H1 (cell line): ENCODE data around the gene RGL2. TPM values are rescaled to one million over a fixed set of nuclear protein-coding genes. Genes with fewer than 3 reads are reported as not detected.

Source experiments
- CHD1 ChIP-seq: IDR thresholded peaks from 2 replicates; pipeline ENCODE4 v1.6.1; 2012; ENCODE audit warnings: low read depth, low read length, improper control_type of control experiment
- CREB1 ChIP-seq: IDR thresholded peaks from 2 replicates; pipeline ENCODE4 v1.6.1; 2012; ENCODE audit warnings: inconsistent platforms
- EZH2 ChIP-seq: fragments of 200-600 bp; sonication (generic); IDR thresholded peaks from 2 replicates; pipeline ENCODE4 v1.7.1; 2012; ENCODE audit warnings: low read depth, mild to moderate bottlenecking, moderate library complexity, low read length, inconsistent platforms; ENCODE audit not compliant: severe bottlenecking
- HDAC2 ChIP-seq, 2 experiments: fragments of 300-600 bp in 1 of 2; sonication (generic) in 1 of 2; IDR thresholded peaks; 2 replicates each; pipeline ENCODE4 v1.6.1; 2011 to 2012; ENCODE audit warnings: low read depth in 2 of 2, low read length in 2 of 2, mild to moderate bottlenecking in 2 of 2, moderate library complexity in 2 of 2, borderline replicate concordance in 1 of 2, inconsistent platforms in 1 of 2
- POLR2A ChIP-seq, 2 experiments: IDR thresholded peaks; 1 replicate in 1 of 2; 2 replicates in 1 of 2; pipeline ENCODE4 v1.6.1; 2011; ENCODE audit warnings: low read depth in 2 of 2, low read length in 2 of 2, mild to moderate bottlenecking in 2 of 2; ENCODE audit errors: control extremely low read depth in 1 of 2
- SIN3A ChIP-seq, 2 experiments: IDR thresholded peaks in 1 of 2; conservative IDR thresholded peaks in 1 of 2; 2 replicates each; pipeline ENCODE4 v1.6.1; 2011 to 2012; ENCODE audit warnings: low read length in 2 of 2, improper control_type of control experiment in 1 of 2, low read depth in 1 of 2, mild to moderate bottlenecking in 1 of 2
- SIRT6 ChIP-seq: IDR thresholded peaks from one replicate; pipeline ENCODE4 v1.7.1; 2012; ENCODE audit warnings: low read length, inconsistent platforms
- SP4 ChIP-seq: IDR thresholded peaks from 2 replicates; pipeline ENCODE4 v1.6.1; 2012; ENCODE audit warnings: low read length, inconsistent platforms
- YY1 ChIP-seq: IDR thresholded peaks from 2 replicates; pipeline ENCODE4 v1.6.1; 2011; ENCODE audit warnings: low read depth, mild to moderate bottlenecking, low read length
- polyA plus RNA-seq, 7 experiments: library from polyadenylated mRNA; depleted of rRNA in 3 of 7; stranded (reverse) in 5 of 7; unstranded in 2 of 7; fragments of >200 nt in 5 of 7; fragments of 200-250 nt in 2 of 7; gene quantifications; 1 replicate in 5 of 7; 2 replicates in 1 of 7; 4 replicates in 1 of 7; pipeline versions ENCODE4 v1.2.1 to v1.2.3, GENCODE V29; 2011 to 2013; ENCODE audit warnings: missing spikeins in 2 of 7, mixed read lengths in 2 of 7
- total RNA-seq: library from RNA; stranded (reverse); fragmentation: NEBNext Ultra II Directional; extraction: Animal tissue kit (Norgen Biotek cat#: 25700); gene quantifications from 2 replicates; pipeline ENCODE4 v1.2.1, GENCODE V29; 2021
- TF ChIP-seq, protein P1 (sequence below): fragments of 300-600 bp; sonication (generic); IDR thresholded peaks from 2 replicates; pipeline ENCODE4 v1.7.1; 2012; ENCODE audit warnings: low read length, moderate library complexity, mild to moderate bottlenecking, inconsistent platforms; ENCODE audit not compliant: insufficient replicate concordance

The RGL2 gene
- total and polyA plus RNA-seq, 2 of the 8 experiments (the other 6 are each of a cell fraction or from before 2014, with no cell fraction given), result 58.1 to 80.3 TPM

DNA sequence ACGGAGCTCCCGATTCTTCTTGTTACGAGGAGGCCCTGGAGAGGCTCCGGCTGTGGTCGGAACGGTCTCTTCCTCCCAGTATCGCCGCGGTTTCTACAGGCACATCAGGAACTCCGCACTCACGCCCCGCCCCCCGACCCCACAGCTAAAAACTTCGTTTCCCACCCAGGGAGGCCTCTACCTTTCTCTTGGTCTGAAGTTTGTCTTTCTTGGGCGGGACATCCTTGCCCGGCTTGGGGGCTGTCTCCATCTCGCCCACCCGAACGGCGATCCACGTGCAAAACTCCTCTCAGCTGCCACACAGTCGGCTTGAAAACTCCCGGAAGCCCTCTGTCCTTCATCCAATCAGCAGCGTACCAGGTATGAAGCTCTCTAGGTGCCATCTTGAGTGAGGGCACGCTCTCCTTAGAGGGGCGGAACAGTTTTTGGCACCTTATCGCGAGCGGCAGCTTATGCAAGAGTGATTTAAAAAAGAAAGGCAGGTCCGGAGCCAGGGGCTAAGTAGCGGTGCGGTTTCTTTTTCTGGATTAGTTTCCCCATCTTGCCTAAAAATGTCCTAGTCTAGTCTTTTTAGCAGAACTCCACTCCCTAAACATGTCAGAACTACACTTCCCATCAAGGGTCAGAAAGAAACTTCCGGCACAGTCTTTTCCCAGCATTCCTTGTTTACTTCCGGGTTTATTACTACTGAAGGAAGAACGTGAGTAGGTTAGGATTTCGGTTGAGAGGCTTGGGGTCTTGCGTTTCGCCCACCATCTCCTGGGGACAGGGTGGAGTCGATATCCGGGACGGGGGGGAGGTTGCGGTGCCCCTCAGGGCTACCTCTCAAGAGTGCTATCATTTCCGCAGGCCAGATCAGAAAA lies 9.6 kb downstream of the RGL2 start, which contains the start of the genes PFDN6 and WDR46 (continued):
- TF ChIP-seq, protein P1, sequence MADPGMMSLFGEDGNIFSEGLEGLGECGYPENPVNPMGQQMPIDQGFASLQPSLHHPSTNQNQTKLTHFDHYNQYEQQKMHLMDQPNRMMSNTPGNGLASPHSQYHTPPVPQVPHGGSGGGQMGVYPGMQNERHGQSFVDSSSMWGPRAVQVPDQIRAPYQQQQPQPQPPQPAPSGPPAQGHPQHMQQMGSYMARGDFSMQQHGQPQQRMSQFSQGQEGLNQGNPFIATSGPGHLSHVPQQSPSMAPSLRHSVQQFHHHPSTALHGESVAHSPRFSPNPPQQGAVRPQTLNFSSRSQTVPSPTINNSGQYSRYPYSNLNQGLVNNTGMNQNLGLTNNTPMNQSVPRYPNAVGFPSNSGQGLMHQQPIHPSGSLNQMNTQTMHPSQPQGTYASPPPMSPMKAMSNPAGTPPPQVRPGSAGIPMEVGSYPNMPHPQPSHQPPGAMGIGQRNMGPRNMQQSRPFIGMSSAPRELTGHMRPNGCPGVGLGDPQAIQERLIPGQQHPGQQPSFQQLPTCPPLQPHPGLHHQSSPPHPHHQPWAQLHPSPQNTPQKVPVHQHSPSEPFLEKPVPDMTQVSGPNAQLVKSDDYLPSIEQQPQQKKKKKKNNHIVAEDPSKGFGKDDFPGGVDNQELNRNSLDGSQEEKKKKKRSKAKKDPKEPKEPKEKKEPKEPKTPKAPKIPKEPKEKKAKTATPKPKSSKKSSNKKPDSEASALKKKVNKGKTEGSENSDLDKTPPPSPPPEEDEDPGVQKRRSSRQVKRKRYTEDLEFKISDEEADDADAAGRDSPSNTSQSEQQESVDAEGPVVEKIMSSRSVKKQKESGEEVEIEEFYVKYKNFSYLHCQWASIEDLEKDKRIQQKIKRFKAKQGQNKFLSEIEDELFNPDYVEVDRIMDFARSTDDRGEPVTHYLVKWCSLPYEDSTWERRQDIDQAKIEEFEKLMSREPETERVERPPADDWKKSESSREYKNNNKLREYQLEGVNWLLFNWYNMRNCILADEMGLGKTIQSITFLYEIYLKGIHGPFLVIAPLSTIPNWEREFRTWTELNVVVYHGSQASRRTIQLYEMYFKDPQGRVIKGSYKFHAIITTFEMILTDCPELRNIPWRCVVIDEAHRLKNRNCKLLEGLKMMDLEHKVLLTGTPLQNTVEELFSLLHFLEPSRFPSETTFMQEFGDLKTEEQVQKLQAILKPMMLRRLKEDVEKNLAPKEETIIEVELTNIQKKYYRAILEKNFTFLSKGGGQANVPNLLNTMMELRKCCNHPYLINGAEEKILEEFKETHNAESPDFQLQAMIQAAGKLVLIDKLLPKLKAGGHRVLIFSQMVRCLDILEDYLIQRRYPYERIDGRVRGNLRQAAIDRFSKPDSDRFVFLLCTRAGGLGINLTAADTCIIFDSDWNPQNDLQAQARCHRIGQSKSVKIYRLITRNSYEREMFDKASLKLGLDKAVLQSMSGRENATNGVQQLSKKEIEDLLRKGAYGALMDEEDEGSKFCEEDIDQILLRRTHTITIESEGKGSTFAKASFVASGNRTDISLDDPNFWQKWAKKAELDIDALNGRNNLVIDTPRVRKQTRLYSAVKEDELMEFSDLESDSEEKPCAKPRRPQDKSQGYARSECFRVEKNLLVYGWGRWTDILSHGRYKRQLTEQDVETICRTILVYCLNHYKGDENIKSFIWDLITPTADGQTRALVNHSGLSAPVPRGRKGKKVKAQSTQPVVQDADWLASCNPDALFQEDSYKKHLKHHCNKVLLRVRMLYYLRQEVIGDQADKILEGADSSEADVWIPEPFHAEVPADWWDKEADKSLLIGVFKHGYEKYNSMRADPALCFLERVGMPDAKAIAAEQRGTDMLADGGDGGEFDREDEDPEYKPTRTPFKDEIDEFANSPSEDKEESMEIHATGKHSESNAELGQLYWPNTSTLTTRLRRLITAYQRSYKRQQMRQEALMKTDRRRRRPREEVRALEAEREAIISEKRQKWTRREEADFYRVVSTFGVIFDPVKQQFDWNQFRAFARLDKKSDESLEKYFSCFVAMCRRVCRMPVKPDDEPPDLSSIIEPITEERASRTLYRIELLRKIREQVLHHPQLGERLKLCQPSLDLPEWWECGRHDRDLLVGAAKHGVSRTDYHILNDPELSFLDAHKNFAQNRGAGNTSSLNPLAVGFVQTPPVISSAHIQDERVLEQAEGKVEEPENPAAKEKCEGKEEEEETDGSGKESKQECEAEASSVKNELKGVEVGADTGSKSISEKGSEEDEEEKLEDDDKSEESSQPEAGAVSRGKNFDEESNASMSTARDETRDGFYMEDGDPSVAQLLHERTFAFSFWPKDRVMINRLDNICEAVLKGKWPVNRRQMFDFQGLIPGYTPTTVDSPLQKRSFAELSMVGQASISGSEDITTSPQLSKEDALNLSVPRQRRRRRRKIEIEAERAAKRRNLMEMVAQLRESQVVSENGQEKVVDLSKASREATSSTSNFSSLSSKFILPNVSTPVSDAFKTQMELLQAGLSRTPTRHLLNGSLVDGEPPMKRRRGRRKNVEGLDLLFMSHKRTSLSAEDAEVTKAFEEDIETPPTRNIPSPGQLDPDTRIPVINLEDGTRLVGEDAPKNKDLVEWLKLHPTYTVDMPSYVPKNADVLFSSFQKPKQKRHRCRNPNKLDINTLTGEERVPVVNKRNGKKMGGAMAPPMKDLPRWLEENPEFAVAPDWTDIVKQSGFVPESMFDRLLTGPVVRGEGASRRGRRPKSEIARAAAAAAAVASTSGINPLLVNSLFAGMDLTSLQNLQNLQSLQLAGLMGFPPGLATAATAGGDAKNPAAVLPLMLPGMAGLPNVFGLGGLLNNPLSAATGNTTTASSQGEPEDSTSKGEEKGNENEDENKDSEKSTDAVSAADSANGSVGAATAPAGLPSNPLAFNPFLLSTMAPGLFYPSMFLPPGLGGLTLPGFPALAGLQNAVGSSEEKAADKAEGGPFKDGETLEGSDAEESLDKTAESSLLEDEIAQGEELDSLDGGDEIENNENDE, result no peak
- TF ChIP-seq CREB1 (no peak), YY1 (peak; percentile 99), SIRT6 (no peak), EZH2 (no peak), SIN3A (conservative IDR thresholded peaks at IDR 0.05 in 1 of 2, IDR thresholded peaks at IDR 0.05 in 1 of 2; ENCODE audit: low read depth in 1 of 2, low read length in 2 of 2) (peak; percentile 81 to 97; a peak in 3 of 4 replicates), POLR2A (IDR thresholded peaks at IDR 0.05; ENCODE audit: control extremely low read depth in 1 of 2, low read depth in 2 of 2, low read length in 2 of 2) (peak in 1 of 2 experiments; percentile 76; a peak in 2 of 3 replicates), SP4 (no peak), CHD1 (no peak), HDAC2 (IDR thresholded peaks at IDR 0.05; ENCODE audit: borderline replicate concordance in 1 of 2, low read depth in 2 of 2, low read length in 2 of 2) (peak; percentile 28 to 97; a peak in 2 of 4 replicates)
